ENCODE measurements around the gene ZNF75A. TPM values are rescaled to one million over a fixed set of nuclear protein-coding genes. Genes with fewer than 3 reads are reported as not detected.

The ZNF75A gene
- total RNA-seq, 4 donors from 2014 or later, result 15.4 to 18.9 (median 16.9) TPM

- Histone ChIP-seq H3K27ac (replicated peaks in 1 of 4) (no peak overlapping the region), H3K9me3 (peaks cover 0 to 30% (median 22%) of the 10 kb centered on the region in 4 donors), H3K4me3 (no peak overlapping the region), H3K4me1 (no peaks in the 10 kb centered on the region), H3K36me3 (no peaks in the 10 kb centered on the region), H3K27me3 (no peaks in the 10 kb centered on the region)
- DNase-seq (ENCODE audit: extremely low spot score), result no peak
- intact Hi-C loops (cut with DNase I), result no loop called here
- 39% methylated on average over 3 of the region's 3 CpGs for WGBS
- no peak for TF ChIP-seq EP300 (IDR thresholded peaks at IDR 0.05)
- no peak for TF ChIP-seq POLR2AphosphoS5 (IDR thresholded peaks at IDR 0.05)
- TF ChIP-seq CTCF (IDR thresholded peaks at IDR 0.05), result no peak
- no peak for TF ChIP-seq POLR2A (IDR thresholded peaks at IDR 0.05; ENCODE audit: low read depth)
These were observed 22.8 kb downstream of the ZNF75A start for GRCh38 chr16:3328104-3328503.

GRCh38 chr16:3328643-3329042, 23.3 kb downstream of the ZNF75A start:
- Histone ChIP-seq H3K4me1 (no peaks in the 10 kb centered on the region), H3K27me3 (no peaks in the 10 kb centered on the region), H3K27ac (replicated peaks in 1 of 4) (no peak overlapping the region), H3K4me3 (no peak overlapping the region), H3K9me3 (peaks cover 0 to 28% (median 18%) of the 10 kb centered on the region in 4 donors), H3K36me3 (no peaks in the 10 kb centered on the region)
- intact Hi-C loops (cut with DNase I), result no loop called here
- DNase-seq (ENCODE audit: extremely low spot score), result no peak
- 47% methylated on average over 2 of the region's 2 CpGs for whole genome bisulfite sequencing
- no peak for TF ChIP-seq POLR2A (IDR thresholded peaks at IDR 0.05; ENCODE audit: low read depth)

- no peak overlapping the region for H3K4me3 ChIP-seq
- H3K9me3 ChIP-seq, result no peaks in the 10 kb centered on the region
- H3K4me1 ChIP-seq, result no peaks in the 10 kb centered on the region
- no peaks in the 10 kb centered on the region for H3K36me3 ChIP-seq
- TF ChIP-seq CTCF (IDR thresholded peaks at IDR 0.05), result no peak
- no peak for TF ChIP-seq EP300 (IDR thresholded peaks at IDR 0.05)
- WGBS, result 58% methylated on average over 2 of the region's 2 CpGs
- DNase-seq (ENCODE audit: extremely low spot score), result no peak
- H3K27ac ChIP-seq (replicated peaks in 1 of 4), result no peak overlapping the region
- intact Hi-C loops (cut with DNase I), result no loop called here
- no peaks in the 10 kb centered on the region for H3K27me3 ChIP-seq
These were observed 40.7 kb downstream of the ZNF75A start for GRCh38 chr16:3346041-3346440.

GRCh38 chr16:3347586-3347985, 42.3 kb downstream of the ZNF75A start:
- Histone ChIP-seq H3K27me3 (no peaks in the 10 kb centered on the region), H3K36me3 (no peaks in the 10 kb centered on the region), H3K9me3 (no peaks in the 10 kb centered on the region), H3K27ac (replicated peaks in 1 of 4) (no peak overlapping the region), H3K4me3 (no peak overlapping the region), H3K4me1 (no peaks in the 10 kb centered on the region)
- WGBS, result 67% methylated on average over 10 of the region's 10 CpGs
- TF ChIP-seq CTCF (IDR thresholded peaks at IDR 0.05) (no peak), EP300 (IDR thresholded peaks at IDR 0.05) (no peak), POLR2AphosphoS5 (IDR thresholded peaks at IDR 0.05) (no peak), POLR2A (IDR thresholded peaks at IDR 0.05; ENCODE audit: low read depth) (no peak)
- DNase-seq (ENCODE audit: extremely low spot score), result no peak
- intact Hi-C loops (cut with DNase I), result no loop called here

- WGBS, result 69% methylated on average over 4 of the region's 4 CpGs
- DNase-seq (ENCODE audit: extremely low spot score), result no peak
- Histone ChIP-seq H3K27me3 (no peaks in the 10 kb centered on the region), H3K9me3 (no peaks in the 10 kb centered on the region), H3K4me3 (no peak overlapping the region), H3K36me3 (no peaks in the 10 kb centered on the region), H3K4me1 (no peaks in the 10 kb centered on the region), H3K27ac (replicated peaks in 1 of 4) (no peak overlapping the region)
- intact Hi-C loops (cut with DNase I), result no loop called here
- TF ChIP-seq EP300 (IDR thresholded peaks at IDR 0.05) (no peak), POLR2AphosphoS5 (IDR thresholded peaks at IDR 0.05) (no peak), CTCF (IDR thresholded peaks at IDR 0.05) (no peak), POLR2A (IDR thresholded peaks at IDR 0.05; ENCODE audit: low read depth) (no peak)
These were observed 43.4 kb downstream of the ZNF75A start for GRCh38 chr16:3348547-3349167.

All from esophagus muscularis mucosa (tissue), 4 donors.